ENCODE results near the gene ARHGAP24. TPM values are rescaled to one million over a fixed set of nuclear protein-coding genes. Genes with fewer than 3 reads are reported as not detected.

ARHGAP24 gene
- total RNA-seq, 1 experiment from 2014 or later = 1.3 TPM

DNA sequence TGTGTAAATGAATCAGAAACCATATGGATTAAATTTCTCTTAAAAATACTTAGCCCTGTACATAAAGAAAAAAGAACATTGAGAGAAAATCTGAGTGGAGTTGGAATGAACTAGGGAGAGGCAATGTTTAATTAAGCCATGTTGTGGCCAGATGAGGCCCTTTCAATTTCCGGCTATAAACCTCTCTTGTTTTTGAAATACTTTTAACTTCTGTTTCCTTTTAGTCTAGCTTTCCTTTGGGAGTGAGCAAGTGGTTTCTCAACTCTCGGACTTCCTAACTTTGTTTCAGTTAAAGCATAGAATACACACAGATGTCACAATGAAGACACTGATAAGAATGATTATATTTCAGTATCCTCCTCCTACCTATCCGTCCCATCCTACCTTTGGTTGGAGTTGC, 197.2 kb downstream of the ARHGAP24 start:
- Histone ChIP-seq H3K9me2 (ENCODE audit: insufficient read depth) (no peaks in the 10 kb centered on the region), H3K4me1 (ENCODE audit: control insufficient read depth in 1 of 2, insufficient read depth in 2 of 2, low read length in 2 of 2) (no peaks in the 10 kb centered on the region), H3K27ac (ENCODE audit: low read depth, low read length) (no peak overlapping the region), H3K9ac (ENCODE audit: low read length) (no peak overlapping the region), H3K4me2 (ENCODE audit: low read length) (no peak overlapping the region), H3K4me3 (replicated peaks in 1 of 2; ENCODE audit: low read depth in 1 of 2, low read length in 2 of 2) (no peak overlapping the region), H2AFZ (ENCODE audit: low read depth, low read length, poor library complexity, severe bottlenecking) (no peak overlapping the region), H4K20me1 (ENCODE audit: insufficient read depth) (no peaks in the 10 kb centered on the region), H3K79me2 (ENCODE audit: insufficient read depth, low read length) (no peaks in the 10 kb centered on the region), H3K27me3 (ENCODE audit: insufficient read depth, low read length) (no peaks in the 10 kb centered on the region), H3K9me3 (ENCODE audit: control insufficient read depth in 1 of 2, insufficient read depth in 1 of 2, low read depth in 1 of 2, low read length in 2 of 2) (no peaks in the 10 kb centered on the region), H3K36me3 (ENCODE audit: control insufficient read depth in 1 of 2, insufficient read depth in 2 of 2, low read length in 2 of 2) (no peaks in the 10 kb centered on the region)
- no TSS peak for BruUV-seq (replicated peaks)
- TF ChIP-seq, protein P1, sequence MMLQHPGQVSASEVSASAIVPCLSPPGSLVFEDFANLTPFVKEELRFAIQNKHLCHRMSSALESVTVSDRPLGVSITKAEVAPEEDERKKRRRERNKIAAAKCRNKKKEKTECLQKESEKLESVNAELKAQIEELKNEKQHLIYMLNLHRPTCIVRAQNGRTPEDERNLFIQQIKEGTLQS (IDR thresholded peaks at IDR 0.05) = no peak
- TF ChIP-seq YY1 (IDR thresholded peaks at IDR 0.05; ENCODE audit: extremely low read depth, insufficient replicate concordance, low read depth, low read length) = no peak
- TF ChIP-seq POLR2AphosphoS5 (IDR thresholded peaks at IDR 0.05; ENCODE audit: low read depth, low read length) = no peak
- TF ChIP-seq FOSL1 (IDR thresholded peaks at IDR 0.05; ENCODE audit: low read depth) = no peak
- no peak for TF ChIP-seq CEBPB (IDR thresholded peaks at IDR 0.05; ENCODE audit: low read depth)
- POLR2A ChIA-PET = no interaction called here
- no peak for DNase-seq (ENCODE audit: low read depth, low spot score)
- intact Hi-C loops (cut with micrococcal nuclease) = no loop called here
- CTCF ChIA-PET = no interaction called here
- ATAC-seq = no peak
- RAD21 ChIA-PET (ENCODE audit: low non-redundant PET in 1 of 2, low total read pairs in 2 of 2, uncharacterized antibody in 2 of 2, unreplicated experiment in 2 of 2) = no interaction called here

DNA sequence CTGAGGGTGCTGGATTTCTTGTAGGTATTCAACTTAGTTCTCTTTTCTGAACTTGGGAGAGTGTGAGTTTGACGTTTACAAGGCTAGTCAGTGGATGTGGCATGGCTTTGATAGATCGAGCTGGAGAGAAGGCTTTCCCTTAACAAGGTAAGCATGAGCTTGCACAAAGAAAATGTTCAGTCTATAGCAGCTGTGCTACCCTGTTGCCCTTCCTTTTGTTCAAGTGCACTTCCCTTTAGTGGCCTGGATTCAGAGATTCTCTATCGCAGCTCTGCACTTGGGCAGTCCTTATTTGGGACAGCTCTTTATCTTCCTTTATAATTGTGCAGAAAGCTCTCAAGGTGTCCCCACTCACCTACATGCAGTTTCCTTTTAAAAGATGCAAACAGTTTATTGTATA, 198.0 kb downstream of the ARHGAP24 start:
- no peak overlapping the region for H3K4me3 ChIP-seq (replicated peaks in 1 of 2; ENCODE audit: low read depth in 1 of 2, low read length in 2 of 2)
- intact Hi-C loops (cut with micrococcal nuclease) = no loop called here
- no peak for ATAC-seq
- CTCF ChIA-PET = no interaction called here
- no peaks in the 10 kb centered on the region for H3K9me2 ChIP-seq (ENCODE audit: insufficient read depth)
- no peaks in the 10 kb centered on the region for H4K20me1 ChIP-seq (ENCODE audit: insufficient read depth)
- no TSS peak for BruUV-seq (replicated peaks)
- H3K9me3 ChIP-seq (ENCODE audit: control insufficient read depth in 1 of 2, insufficient read depth in 1 of 2, low read depth in 1 of 2, low read length in 2 of 2) = no peaks in the 10 kb centered on the region
- no peak for DNase-seq (ENCODE audit: low read depth, low spot score)
- no peak overlapping the region for H3K4me2 ChIP-seq (ENCODE audit: low read length)
- no peak overlapping the region for H2AFZ ChIP-seq (ENCODE audit: low read depth, low read length, poor library complexity, severe bottlenecking)
- no peak for TF ChIP-seq POLR2A (IDR thresholded peaks at IDR 0.05; ENCODE audit: borderline replicate concordance, extremely low read depth, insufficient read depth, insufficient read length)
- TF ChIP-seq POLR2AphosphoS5 (IDR thresholded peaks at IDR 0.05; ENCODE audit: low read depth, low read length) = no peak
- TF ChIP-seq, protein P1 (IDR thresholded peaks at IDR 0.05) = no peak
- TF ChIP-seq, protein P2, sequence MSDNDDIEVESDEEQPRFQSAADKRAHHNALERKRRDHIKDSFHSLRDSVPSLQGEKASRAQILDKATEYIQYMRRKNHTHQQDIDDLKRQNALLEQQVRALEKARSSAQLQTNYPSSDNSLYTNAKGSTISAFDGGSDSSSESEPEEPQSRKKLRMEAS (IDR thresholded peaks at IDR 0.05) = no peak
- TF ChIP-seq, protein P3, sequence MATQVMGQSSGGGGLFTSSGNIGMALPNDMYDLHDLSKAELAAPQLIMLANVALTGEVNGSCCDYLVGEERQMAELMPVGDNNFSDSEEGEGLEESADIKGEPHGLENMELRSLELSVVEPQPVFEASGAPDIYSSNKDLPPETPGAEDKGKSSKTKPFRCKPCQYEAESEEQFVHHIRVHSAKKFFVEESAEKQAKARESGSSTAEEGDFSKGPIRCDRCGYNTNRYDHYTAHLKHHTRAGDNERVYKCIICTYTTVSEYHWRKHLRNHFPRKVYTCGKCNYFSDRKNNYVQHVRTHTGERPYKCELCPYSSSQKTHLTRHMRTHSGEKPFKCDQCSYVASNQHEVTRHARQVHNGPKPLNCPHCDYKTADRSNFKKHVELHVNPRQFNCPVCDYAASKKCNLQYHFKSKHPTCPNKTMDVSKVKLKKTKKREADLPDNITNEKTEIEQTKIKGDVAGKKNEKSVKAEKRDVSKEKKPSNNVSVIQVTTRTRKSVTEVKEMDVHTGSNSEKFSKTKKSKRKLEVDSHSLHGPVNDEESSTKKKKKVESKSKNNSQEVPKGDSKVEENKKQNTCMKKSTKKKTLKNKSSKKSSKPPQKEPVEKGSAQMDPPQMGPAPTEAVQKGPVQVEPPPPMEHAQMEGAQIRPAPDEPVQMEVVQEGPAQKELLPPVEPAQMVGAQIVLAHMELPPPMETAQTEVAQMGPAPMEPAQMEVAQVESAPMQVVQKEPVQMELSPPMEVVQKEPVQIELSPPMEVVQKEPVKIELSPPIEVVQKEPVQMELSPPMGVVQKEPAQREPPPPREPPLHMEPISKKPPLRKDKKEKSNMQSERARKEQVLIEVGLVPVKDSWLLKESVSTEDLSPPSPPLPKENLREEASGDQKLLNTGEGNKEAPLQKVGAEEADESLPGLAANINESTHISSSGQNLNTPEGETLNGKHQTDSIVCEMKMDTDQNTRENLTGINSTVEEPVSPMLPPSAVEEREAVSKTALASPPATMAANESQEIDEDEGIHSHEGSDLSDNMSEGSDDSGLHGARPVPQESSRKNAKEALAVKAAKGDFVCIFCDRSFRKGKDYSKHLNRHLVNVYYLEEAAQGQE (IDR thresholded peaks at IDR 0.05; ENCODE audit: low read depth) = no peak
- TF ChIP-seq TCF7L2 (IDR thresholded peaks at IDR 0.05; ENCODE audit: borderline replicate concordance, extremely low read depth, insufficient read depth, insufficient read length) = no peak
- TF ChIP-seq EZH2 (IDR thresholded peaks at IDR 0.05) = no peak
- TF ChIP-seq ZNF274 (IDR thresholded peaks at IDR 0.05; ENCODE audit: low read depth, low read length) = no peak
- no peak for TF ChIP-seq EGR1 (IDR thresholded peaks at IDR 0.05; ENCODE audit: low read depth)
- TF ChIP-seq, protein P4, sequence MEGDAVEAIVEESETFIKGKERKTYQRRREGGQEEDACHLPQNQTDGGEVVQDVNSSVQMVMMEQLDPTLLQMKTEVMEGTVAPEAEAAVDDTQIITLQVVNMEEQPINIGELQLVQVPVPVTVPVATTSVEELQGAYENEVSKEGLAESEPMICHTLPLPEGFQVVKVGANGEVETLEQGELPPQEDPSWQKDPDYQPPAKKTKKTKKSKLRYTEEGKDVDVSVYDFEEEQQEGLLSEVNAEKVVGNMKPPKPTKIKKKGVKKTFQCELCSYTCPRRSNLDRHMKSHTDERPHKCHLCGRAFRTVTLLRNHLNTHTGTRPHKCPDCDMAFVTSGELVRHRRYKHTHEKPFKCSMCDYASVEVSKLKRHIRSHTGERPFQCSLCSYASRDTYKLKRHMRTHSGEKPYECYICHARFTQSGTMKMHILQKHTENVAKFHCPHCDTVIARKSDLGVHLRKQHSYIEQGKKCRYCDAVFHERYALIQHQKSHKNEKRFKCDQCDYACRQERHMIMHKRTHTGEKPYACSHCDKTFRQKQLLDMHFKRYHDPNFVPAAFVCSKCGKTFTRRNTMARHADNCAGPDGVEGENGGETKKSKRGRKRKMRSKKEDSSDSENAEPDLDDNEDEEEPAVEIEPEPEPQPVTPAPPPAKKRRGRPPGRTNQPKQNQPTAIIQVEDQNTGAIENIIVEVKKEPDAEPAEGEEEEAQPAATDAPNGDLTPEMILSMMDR (IDR thresholded peaks at IDR 0.05 in 2 of 3, conservative IDR thresholded peaks at IDR 0.05 in 1 of 3; ENCODE audit: borderline replicate concordance in 1 of 3, insufficient read depth in 1 of 3, low read depth in 2 of 3, low read length in 2 of 3) = no peak
- TF ChIP-seq ZFX (IDR thresholded peaks at IDR 0.05) = no peak
- POLR2A ChIA-PET = no interaction called here
- H3K36me3 ChIP-seq (ENCODE audit: control insufficient read depth in 1 of 2, insufficient read depth in 2 of 2, low read length in 2 of 2) = no peaks in the 10 kb centered on the region
- H3K27me3 ChIP-seq (ENCODE audit: insufficient read depth, low read length) = no peaks in the 10 kb centered on the region
- H3K79me2 ChIP-seq (ENCODE audit: insufficient read depth, low read length) = no peaks in the 10 kb centered on the region
- no peaks in the 10 kb centered on the region for H3K4me1 ChIP-seq (ENCODE audit: control insufficient read depth in 1 of 2, insufficient read depth in 2 of 2, low read length in 2 of 2)
- H3K9ac ChIP-seq (ENCODE audit: low read length) = no peak overlapping the region
- RAD21 ChIA-PET (ENCODE audit: low non-redundant PET in 1 of 2, low total read pairs in 2 of 2, uncharacterized antibody in 2 of 2, unreplicated experiment in 2 of 2) = no interaction called here
- no peak overlapping the region for H3K27ac ChIP-seq (ENCODE audit: low read depth, low read length)
